GM10248 (cell line): Measurements from ENCODE around the gene CNNM3.

ENCODE experiments used
- CTCF ChIA-PET: fragments of 300-600 bp; sonication (Branson Sonifier 250); formaldehyde crosslinking; extraction: SDS; loops from one replicate; lab custom pipeline; 2021; ENCODE audit warnings: antibody characterized with exemption; lab: Yijun Ruan, JAX
- POLR2A ChIA-PET: fragments of 350-650 bp; sonication (Branson Sonifier 250); formaldehyde crosslinking; extraction: SDS; loops from one replicate; lab custom pipeline; 2020; ENCODE audit warnings: antibody characterized with exemption; lab: Yijun Ruan, JAX
- DNase-seq: peaks from one replicate; pipeline ENCODE4 v3.0.0; 2012; ENCODE audit errors: extremely low spot score
- CTCF ChIP-seq: IDR thresholded peaks from 2 replicates; pipeline ENCODE4 v1.5.1; 2012; ENCODE audit warnings: mild to moderate bottlenecking, low read depth; ENCODE audit errors: extremely low read depth, missing control alignments, control extremely low read depth

Gene CNNM3

GRCh38 chr2:96809216-96809882, 6.7 kb upstream of the CNNM3 start:
- POLR2A ChIA-PET, result no interaction called here
- no peak for TF ChIP-seq CTCF
- CTCF ChIA-PET, result interaction anchor here (1.2 to 2.6 kb wide), 2 partner anchors 9 to 36 kb away, joined by 3 to 14 read pairs; no protein-coding TSS in a partner anchor
- no peak for DNase-seq

- ChIA-PET CTCF (interaction anchor here (0.8 to 2.6 kb wide), 3 partner anchors 10 to 48 kb away, joined by 3 to 14 read pairs (median 3); partner anchors contain the start of gene ANKRD39), POLR2A (no interaction called here)
- no peak for TF ChIP-seq CTCF
- no peak for DNase-seq
These were observed 5.9 kb upstream of the CNNM3 start for GRCh38 chr2:96809951-96810782.

GRCh38 chr2:96810783-96811192, 5.3 kb upstream of the CNNM3 start:
- ChIA-PET POLR2A (no interaction called here), CTCF (interaction anchor here (0.8 to 2.6 kb wide), 4 partner anchors 10 to 47 kb away, joined by 3 to 14 read pairs (median 3); partner anchors contain the start of gene ANKRD39)
- no peak for DNase-seq
- no peak for TF ChIP-seq CTCF

- CTCF ChIA-PET, result interaction anchor here (1.4 to 6.8 kb wide), 5 partner anchors 27 to 57 kb away, joined by 3 to 41 read pairs (median 3); partner anchors contain the start of genes ANKRD39 and CNNM4
- TF ChIP-seq CTCF, result no peak
- POLR2A ChIA-PET, result no interaction called here
- DNase-seq, result no peak
These were observed 4.2 kb upstream of the CNNM3 start for GRCh38 chr2:96811917-96812316.

GRCh38 chr2:96813656-96814055, 2.4 kb upstream of the CNNM3 start:
- DNase-seq, result no peak
- ChIA-PET POLR2A (no interaction called here), CTCF (interaction anchor here (0.9 to 6.8 kb wide), 7 partner anchors 8 to 55 kb away, joined by 3 to 41 read pairs (median 7); partner anchors contain the start of genes ANKRD39 and CNNM4)
- TF ChIP-seq CTCF, result no peak
